ENCODE results near the gene ARHGAP10. TPM values are rescaled to one million over a fixed set of nuclear protein-coding genes. Genes with fewer than 3 reads are reported as not detected.

The ARHGAP10 gene
- total RNA-seq, 1 donor from 2014 or later = 15.5 TPM

GRCh38 chr4:148114436-148114835 is 382.5 kb downstream of the ARHGAP10 start:
- Histone ChIP-seq H3K36me3 (ENCODE audit: control insufficient read depth, insufficient read depth, low read length) (no peaks in the 10 kb centered on the region), H3K4me3 (ENCODE audit: low read depth, low read length) (no peak overlapping the region), H3K27me3 (ENCODE audit: control insufficient read depth, insufficient read depth, low read length) (no peaks in the 10 kb centered on the region)
- TF ChIP-seq CTCF (IDR thresholded peaks at IDR 0.05; ENCODE audit: insufficient read depth, low read length, poor library complexity, severe bottlenecking) = no peak
- no peak for DNase-seq (ENCODE audit: low read depth)

- H3K36me3 ChIP-seq (ENCODE audit: control insufficient read depth, insufficient read depth, low read length) = no peaks in the 10 kb centered on the region
- DNase-seq (ENCODE audit: low read depth) = no peak
- no peak overlapping the region for H3K4me3 ChIP-seq (ENCODE audit: low read depth, low read length)
- TF ChIP-seq CTCF (IDR thresholded peaks at IDR 0.05; ENCODE audit: insufficient read depth, low read length, poor library complexity, severe bottlenecking) = no peak
- H3K27me3 ChIP-seq (ENCODE audit: control insufficient read depth, insufficient read depth, low read length) = no peaks in the 10 kb centered on the region
Measured at GRCh38 chr4:148116264-148116663, 384.4 kb downstream of the ARHGAP10 start.

GRCh38 chr4:148116969-148117368 is 385.1 kb downstream of the ARHGAP10 start:
- TF ChIP-seq CTCF (IDR thresholded peaks at IDR 0.05; ENCODE audit: insufficient read depth, low read length, poor library complexity, severe bottlenecking) = no peak
- H3K27me3 ChIP-seq (ENCODE audit: control insufficient read depth, insufficient read depth, low read length) = no peaks in the 10 kb centered on the region
- H3K36me3 ChIP-seq (ENCODE audit: control insufficient read depth, insufficient read depth, low read length) = no peaks in the 10 kb centered on the region
- DNase-seq (ENCODE audit: low read depth) = no peak
- no peak overlapping the region for H3K4me3 ChIP-seq (ENCODE audit: low read depth, low read length)

GRCh38 chr4:148118179-148118578 is 386.3 kb downstream of the ARHGAP10 start:
- no peak for TF ChIP-seq CTCF (IDR thresholded peaks at IDR 0.05; ENCODE audit: insufficient read depth, low read length, poor library complexity, severe bottlenecking)
- Histone ChIP-seq H3K4me3 (ENCODE audit: low read depth, low read length) (no peak overlapping the region), H3K27me3 (ENCODE audit: control insufficient read depth, insufficient read depth, low read length) (no peaks in the 10 kb centered on the region), H3K36me3 (ENCODE audit: control insufficient read depth, insufficient read depth, low read length) (no peaks in the 10 kb centered on the region)
- no peak for DNase-seq (ENCODE audit: low read depth)

GRCh38 chr4:148118633-148119032 is 386.7 kb downstream of the ARHGAP10 start:
- TF ChIP-seq CTCF (IDR thresholded peaks at IDR 0.05; ENCODE audit: insufficient read depth, low read length, poor library complexity, severe bottlenecking) = no peak
- no peaks in the 10 kb centered on the region for H3K27me3 ChIP-seq (ENCODE audit: control insufficient read depth, insufficient read depth, low read length)
- no peak for DNase-seq (ENCODE audit: low read depth)
- H3K4me3 ChIP-seq (ENCODE audit: low read depth, low read length) = no peak overlapping the region
- no peaks in the 10 kb centered on the region for H3K36me3 ChIP-seq (ENCODE audit: control insufficient read depth, insufficient read depth, low read length)

GRCh38 chr4:148120216-148120615 is 388.3 kb downstream of the ARHGAP10 start:
- no peak for DNase-seq (ENCODE audit: low read depth)
- Histone ChIP-seq H3K36me3 (ENCODE audit: control insufficient read depth, insufficient read depth, low read length) (no peaks in the 10 kb centered on the region), H3K27me3 (ENCODE audit: control insufficient read depth, insufficient read depth, low read length) (no peaks in the 10 kb centered on the region), H3K4me3 (ENCODE audit: low read depth, low read length) (no peak overlapping the region)
- no peak for TF ChIP-seq CTCF (IDR thresholded peaks at IDR 0.05; ENCODE audit: insufficient read depth, low read length, poor library complexity, severe bottlenecking)

Measured in kidney epithelial cell (primary cell).